ENCODE measurements around the gene SKA2.

DNA sequence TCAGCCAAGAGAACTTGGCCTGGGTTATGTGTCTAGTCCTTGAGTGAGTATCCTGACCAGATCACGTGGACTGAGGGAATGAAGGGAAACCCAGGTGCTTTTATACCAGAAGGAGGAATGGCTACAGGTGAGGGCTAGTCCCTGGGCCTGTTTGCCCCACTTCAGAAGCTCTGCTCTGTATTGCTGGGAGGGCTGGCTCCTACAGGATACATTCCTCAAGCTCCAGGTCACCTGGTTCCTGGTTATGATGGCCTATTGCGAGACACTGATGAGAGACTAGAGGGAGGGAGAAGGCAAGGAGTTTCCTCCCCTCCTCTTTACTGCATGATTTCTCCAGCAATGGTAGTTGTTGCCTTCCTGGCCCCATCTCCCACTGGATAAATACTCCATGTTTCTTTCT is 35.8 kb upstream of the SKA2 start:
- TF ChIP-seq, protein P1, sequence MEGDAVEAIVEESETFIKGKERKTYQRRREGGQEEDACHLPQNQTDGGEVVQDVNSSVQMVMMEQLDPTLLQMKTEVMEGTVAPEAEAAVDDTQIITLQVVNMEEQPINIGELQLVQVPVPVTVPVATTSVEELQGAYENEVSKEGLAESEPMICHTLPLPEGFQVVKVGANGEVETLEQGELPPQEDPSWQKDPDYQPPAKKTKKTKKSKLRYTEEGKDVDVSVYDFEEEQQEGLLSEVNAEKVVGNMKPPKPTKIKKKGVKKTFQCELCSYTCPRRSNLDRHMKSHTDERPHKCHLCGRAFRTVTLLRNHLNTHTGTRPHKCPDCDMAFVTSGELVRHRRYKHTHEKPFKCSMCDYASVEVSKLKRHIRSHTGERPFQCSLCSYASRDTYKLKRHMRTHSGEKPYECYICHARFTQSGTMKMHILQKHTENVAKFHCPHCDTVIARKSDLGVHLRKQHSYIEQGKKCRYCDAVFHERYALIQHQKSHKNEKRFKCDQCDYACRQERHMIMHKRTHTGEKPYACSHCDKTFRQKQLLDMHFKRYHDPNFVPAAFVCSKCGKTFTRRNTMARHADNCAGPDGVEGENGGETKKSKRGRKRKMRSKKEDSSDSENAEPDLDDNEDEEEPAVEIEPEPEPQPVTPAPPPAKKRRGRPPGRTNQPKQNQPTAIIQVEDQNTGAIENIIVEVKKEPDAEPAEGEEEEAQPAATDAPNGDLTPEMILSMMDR (IDR thresholded peaks at IDR 0.05; ENCODE audit: extremely low read depth in 1 of 2, insufficient read depth in 1 of 2, low read depth in 1 of 2, low read length in 2 of 2): no peak
- TF ChIP-seq POLR2A (IDR thresholded peaks at IDR 0.05; ENCODE audit: low read depth, low read length) (no peak), MYC (IDR thresholded peaks at IDR 0.05; ENCODE audit: low read depth, low read length) (no peak), EZH2 (IDR thresholded peaks at IDR 0.05; ENCODE audit: borderline replicate concordance, low read depth, low read length, severe bottlenecking) (no peak), GATA2 (IDR thresholded peaks at IDR 0.05; ENCODE audit: insufficient read depth, insufficient read length, low read depth, low read length) (no peak)
